A549 (cell line): ENCODE results near the gene SLC4A3. TPM values are rescaled to one million over a fixed set of nuclear protein-coding genes. Genes with fewer than 3 reads are reported as not detected.

Source experiments
- ATAC-seq, 2 experiments: fragments of 200-7000 bp in 1 of 2; fragments of >200 bp in 1 of 2; cut with Nextera tagmentation in 1 of 2; cut with Tn5 transposase in 1 of 2; 3 replicates each; pipeline versions ENCODE4 v1.8.0 to v1.9.1; 2018 to 2020; ENCODE audit warnings: mild to moderate bottlenecking in 1 of 2, moderate library complexity in 1 of 2
- CTCF ChIA-PET: fragments of 300-600 bp; sonication (Branson Sonifier 250); formaldehyde crosslinking; extraction: SDS; loops from one replicate; lab custom pipeline; 2021; ENCODE audit warnings: antibody characterized with exemption, inconsistent platforms; lab: Yijun Ruan, JAX
- POLR2A ChIA-PET: fragments of 350-600 bp; formaldehyde crosslinking; extraction: SDS; loops from one replicate; lab custom pipeline; 2021; ENCODE audit warnings: antibody characterized with exemption, inconsistent platforms; lab: Yijun Ruan, JAX
- DNase-seq, 2 experiments: peaks; one replicate each; pipeline versions ENCODE4 v3.0.0 to v3.0.0-alpha.2; 2011 to 2016; ENCODE audit warnings: low read depth in 1 of 2, low spot score in 1 of 2
- FAIRE-seq: peaks from 2 replicates; lab custom pipeline; 2011; peaks lifted over from hg19 to GRCh38; lab: Jason Lieb, UNC
- H3K27ac ChIP-seq, 2 experiments: fragments of >200 bp; sonication (Bioruptor Twin); formaldehyde crosslinking; 3 replicates each; pipeline ENCODE4 v1.5.1; 2016 to 2017
- H3K4me1 ChIP-seq: fragments of >200 bp; sonication (Bioruptor Twin); formaldehyde crosslinking; 3 replicates; pipeline ENCODE4 v1.6.1; 2016
- H3K4me2 ChIP-seq: fragments of >200 bp; sonication (Bioruptor Twin); formaldehyde crosslinking; 3 replicates; pipeline ENCODE4 v1.6.1; 2016
- H3K4me3 ChIP-seq: fragments of >200 bp; sonication (Bioruptor Twin); formaldehyde crosslinking; 3 replicates; pipeline ENCODE4 v1.5.1; 2016
- H3K9me3 ChIP-seq: fragments of >200 bp; sonication (Bioruptor Twin); formaldehyde crosslinking; 3 replicates; pipeline ENCODE4 v1.6.1; 2016
- CBX2 ChIP-seq: fragments of 200-600 bp; sonication (generic); IDR thresholded peaks from 2 replicates; pipeline ENCODE4 v1.6.1; 2016; ENCODE audit warnings: low read depth, mild to moderate bottlenecking, borderline replicate concordance
- CEBPB ChIP-seq, 2 experiments: fragments of >200 bp in 1 of 2; sonication (Bioruptor Twin) in 1 of 2; formaldehyde crosslinking in 1 of 2; IDR thresholded peaks; 2 replicates each; pipeline ENCODE4 v1.6.1; 2012 to 2016
- CHD2 ChIP-seq: fragments of 150-350 bp; IDR thresholded peaks from 2 replicates; pipeline ENCODE4 v1.6.1; 2014; ENCODE audit warnings: low read length; ENCODE audit not compliant: partially characterized antibody
- CTCF ChIP-seq: fragments of >200 bp; sonication (Bioruptor Twin); formaldehyde crosslinking; IDR thresholded peaks from 3 replicates; pipeline ENCODE4 v1.5.1; 2016
- EHMT2 ChIP-seq: fragments of 200-600 bp; sonication (generic); IDR thresholded peaks from 2 replicates; pipeline ENCODE4 v1.6.1; 2016; ENCODE audit warnings: antibody characterized with exemption, low read depth, mild to moderate bottlenecking, moderate library complexity
- ESRRA ChIP-seq: fragments of 150-350 bp; IDR thresholded peaks from 2 replicates; pipeline ENCODE4 v1.6.1; 2014; ENCODE audit warnings: mild to moderate bottlenecking, low read length, borderline replicate concordance
- GATA3 ChIP-seq: IDR thresholded peaks from 2 replicates; pipeline ENCODE4 v1.6.1; 2012; ENCODE audit warnings: borderline replicate concordance
- HEYL ChIP-seq: fragments of 250-450 bp; sonication (Bioruptor Pico); IDR thresholded peaks from 2 replicates; pipeline ENCODE4 v1.8.0; 2021; ENCODE audit warnings: mild to moderate bottlenecking, moderate library complexity
- HMGXB4 ChIP-seq: fragments of 250-450 bp; sonication (Bioruptor Pico); IDR thresholded peaks from 2 replicates; pipeline ENCODE4 v1.5.0; 2021; ENCODE audit warnings: mild to moderate bottlenecking, moderate library complexity, borderline replicate concordance
- HOXB13 ChIP-seq: fragments of 250-450 bp; sonication (Bioruptor Pico); IDR thresholded peaks from 2 replicates; pipeline ENCODE4 v1.5.0; 2020; ENCODE audit warnings: low read depth, mild to moderate bottlenecking, moderate library complexity
- JUNB ChIP-seq: fragments of >200 bp; sonication (Bioruptor Twin); formaldehyde crosslinking; IDR thresholded peaks from 2 replicates; pipeline ENCODE4 v1.6.1; 2016
- NPAS2 ChIP-seq: fragments of 250-450 bp; sonication (Bioruptor Pico); IDR thresholded peaks from 2 replicates; pipeline ENCODE4 v1.8.0; 2022; ENCODE audit warnings: mild to moderate bottlenecking, moderate library complexity, borderline replicate concordance
- RARB ChIP-seq: fragments of 250-450 bp; sonication (Bioruptor Pico); IDR thresholded peaks from 2 replicates; pipeline ENCODE4 v1.8.0; 2021; ENCODE audit warnings: mild to moderate bottlenecking, moderate library complexity
- RCOR1 ChIP-seq: fragments of 150-350 bp; IDR thresholded peaks from 2 replicates; pipeline ENCODE4 v1.6.1; 2014; ENCODE audit warnings: antibody characterized with exemption, low read length, low read depth
- RFX5 ChIP-seq: fragments of 450-650 bp; IDR thresholded peaks from 2 replicates; pipeline ENCODE4 v1.7.1; 2014; ENCODE audit warnings: antibody characterized with exemption, mild to moderate bottlenecking, moderate library complexity
- SMC3 ChIP-seq: fragments of >200 bp; sonication (Bioruptor Twin); formaldehyde crosslinking; IDR thresholded peaks from 3 replicates; pipeline ENCODE4 v1.6.1; 2018; ENCODE audit warnings: inconsistent platforms
- SREBF2 ChIP-seq: fragments of 450-650 bp; IDR thresholded peaks from 2 replicates; pipeline ENCODE4 v1.6.1; 2014; ENCODE audit warnings: mild to moderate bottlenecking, moderate library complexity
- TFCP2L1 ChIP-seq: fragments of 250-450 bp; sonication (Bioruptor Pico); IDR thresholded peaks from 2 replicates; pipeline ENCODE4 v1.5.0; 2021; ENCODE audit warnings: mild to moderate bottlenecking
- TP53 ChIP-seq: fragments of 250-450 bp; sonication (Bioruptor Pico); IDR thresholded peaks from 2 replicates; pipeline ENCODE4 v1.5.0; 2021; ENCODE audit warnings: mild to moderate bottlenecking, moderate library complexity
- USF2 ChIP-seq: fragments of 450-650 bp; IDR thresholded peaks from 2 replicates; pipeline ENCODE4 v1.6.1; 2014; ENCODE audit warnings: antibody characterized with exemption
- ZFP36 ChIP-seq: fragments of 450-650 bp; IDR thresholded peaks from 2 replicates; pipeline ENCODE4 v1.6.1; 2014; ENCODE audit warnings: borderline replicate concordance; ENCODE audit not compliant: partially characterized antibody
- ZNF302 ChIP-seq: fragments of 250-450 bp; sonication (Bioruptor Pico); IDR thresholded peaks from 2 replicates; pipeline ENCODE4 v1.9.0; 2021; ENCODE audit warnings: inconsistent platforms, mild to moderate bottlenecking, moderate library complexity
- ZSCAN20 ChIP-seq: fragments of 250-450 bp; sonication (Bioruptor Pico); IDR thresholded peaks from 2 replicates; pipeline ENCODE4 v1.8.0; 2022; ENCODE audit warnings: mild to moderate bottlenecking, moderate library complexity
- WGBS: methylation state at CpG from one replicate; pipeline ENCODE4 v1.1.6; 2017; ENCODE audit errors: missing lambda C conversion rate; 5-methylcytosine and 5-hydroxymethylcytosine counted together
- polyA plus RNA-seq, 4 experiments: library from polyadenylated mRNA; depleted of rRNA in 3 of 4; stranded (reverse); fragments of >200 nt; fragmentation: RNase III in 1 of 4; extraction: RNeasy Plus Mini Kit Qiagen cat#74134 plus additional on column Dnase treatment in 1 of 4; gene quantifications; 2 replicates in 3 of 4; 3 replicates in 1 of 4; pipeline ENCODE4 v1.2.3, GENCODE V29; 2011 to 2017

The SLC4A3 gene
- polyA plus RNA-seq, 2 of the 4 experiments (the other 2 are of a cell fraction) = 1.4 to 3.6 TPM

GRCh38 chr2:219636144-219636915 lies 8.9 kb downstream of the SLC4A3 start:
- TF ChIP-seq HMGXB4 (CRISPR knock-in tag) = no peak
- TF ChIP-seq ZSCAN20 (CRISPR knock-in tag) = no peak
- no peak overlapping the region for H3K27ac ChIP-seq
- ATAC-seq (peak in 1 of 2 experiments; percentile 12; a peak in 1 of 6 replicates), FAIRE-seq (no peak), DNase-seq (no peak)
- no peaks in the 10 kb centered on the region for H3K4me1 ChIP-seq
- H3K4me3 ChIP-seq = no peak overlapping the region
- POLR2A ChIA-PET = no interaction called here
- CTCF ChIA-PET = interaction anchor here (0.9 to 3.6 kb wide), 5 partner anchors 81 to 125 kb away, joined by 3 to 10 read pairs (median 3); no protein-coding TSS in a partner anchor
- H3K9me3 ChIP-seq = no peaks in the 10 kb centered on the region
- 57% methylated on average over 24 of the region's 24 CpGs for WGBS
- no peak overlapping the region for H3K4me2 ChIP-seq

GRCh38 chr2:219636941-219637841 lies 9.8 kb downstream of the SLC4A3 start:
- CTCF ChIA-PET = interaction anchor here (0.9 to 3.6 kb wide), 5 partner anchors 76 to 99 kb away, joined by 3 to 10 read pairs (median 4); no protein-coding TSS in a partner anchor
- no peaks in the 10 kb centered on the region for H3K9me3 ChIP-seq
- WGBS = 49% methylated on average over 7 of the region's 13 CpGs
- no peak overlapping the region for H3K4me2 ChIP-seq
- no peak for TF ChIP-seq ESRRA
- no peak for TF ChIP-seq TFCP2L1 (CRISPR knock-in tag)
- no peak for TF ChIP-seq HOXB13 (CRISPR knock-in tag)
- TF ChIP-seq ZNF302 = no peak
- no peak for TF ChIP-seq RARB (CRISPR knock-in tag)
- no peak for TF ChIP-seq CBX2
- no peak for TF ChIP-seq CTCF
- TF ChIP-seq USF2 = no peak
- TF ChIP-seq EHMT2 = no peak
- no peak for TF ChIP-seq SREBF2
- no peak for TF ChIP-seq HEYL
- TF ChIP-seq, all 56 proteins: peak for 0
- DNase-seq = no peak
- Histone ChIP-seq H3K4me1 (0 out of 3 replicates have a peak, but pooled peaks cover 2% of the 10 kb centered on the region), H3K4me3 (no peak overlapping the region), H3K27ac (no peak overlapping the region)
- POLR2A ChIA-PET = no interaction called here
- ATAC-seq = no peak
- FAIRE-seq = no peak

GRCh38 chr2:219637842-219638185 lies 10.4 kb downstream of the SLC4A3 start:
- 0 out of 3 replicates have a peak, but pooled peaks cover 3% of the 10 kb centered on the region for H3K4me1 ChIP-seq
- H3K4me3 ChIP-seq = no peak overlapping the region
- FAIRE-seq (no peak), ATAC-seq (no peak), DNase-seq (no peak)
- H3K27ac ChIP-seq = no peak overlapping the region
- no peak overlapping the region for H3K4me2 ChIP-seq
- H3K9me3 ChIP-seq = no peaks in the 10 kb centered on the region
- CTCF ChIA-PET = interaction anchor here (0.9 to 1.5 kb wide), 3 partner anchors 77 to 96 kb away, joined by 3 to 4 read pairs (median 3); no protein-coding TSS in a partner anchor
- WGBS = 78% methylated on average over 8 of the region's 9 CpGs
- POLR2A ChIA-PET = no interaction called here
- TF ChIP-seq JUNB (no peak), USF2 (no peak), CEBPB (IDR thresholded peaks at IDR 0.05) (no peak), ZNF302 (no peak), CTCF (no peak), TP53 (no peak), RFX5 (no peak), SMC3 (no peak), GATA3 (no peak), CHD2 (no peak), SREBF2 (no peak), ZFP36 (no peak), RCOR1 (no peak), NPAS2 (no peak)
